Astrocyte of the spinal cord (primary cell): ENCODE data around the gene C2CD3.
"Not testable (repeated sequence)": the region's sequence is repeated elsewhere in the genome, so short reads cannot be mapped to it uniquely, and the experiment has no call there.

ENCODE experiments used
- DNase-seq: peaks from one replicate; pipeline ENCODE4 v3.0.0; 2011; ENCODE audit warnings: low read depth, low spot score
- H3K4me3 ChIP-seq: 2 replicates; pipeline ENCODE4 v1.5.1; 2011; ENCODE audit warnings: low read depth, mild to moderate bottlenecking, low read length, moderate library complexity
- CTCF ChIP-seq: IDR thresholded peaks from 2 replicates; pipeline ENCODE4 v1.5.1; 2012; ENCODE audit warnings: low read depth, mild to moderate bottlenecking, low read length, inconsistent platforms
- in situ Hi-C: cut with HindIII; loops from 2 replicates; pipeline ENCODE4 v1.10.0; 2017; ENCODE audit warnings: low sequenced_read_pairs

C2CD3 gene

GRCh38 chr11:73988227-73988626 lies 182.6 kb downstream of the C2CD3 start:
- no peak for DNase-seq
- TF ChIP-seq CTCF = no peak
- H3K4me3 ChIP-seq = no peak overlapping the region
- in situ Hi-C loops = no loop called here

- in situ Hi-C loops, DNase-seq, H3K4me3 ChIP-seq: not testable (repeated sequence)
These were observed 185.1 kb downstream of the C2CD3 start for GRCh38 chr11:73985661-73986060.

GRCh38 chr11:73983741-73984538 lies 186.9 kb downstream of the C2CD3 start:
- in situ Hi-C loops = no loop called here
- DNase-seq = no peak
- TF ChIP-seq CTCF = no peak
- H3K4me3 ChIP-seq = peak overlapping the region; percentile 65

- TF ChIP-seq CTCF = no peak
- DNase-seq = peak; percentile 91
- in situ Hi-C loops = no loop called here
- peak overlapping the region; percentile 65 for H3K4me3 ChIP-seq
These were observed 187.6 kb downstream of the C2CD3 start for GRCh38 chr11:73982990-73983740.

GRCh38 chr11:73982595-73982989 lies 188.2 kb downstream of the C2CD3 start, which contains the start of gene UCP2:
TSS of gene UCP2 (minus strand) at chr11:73982843. CDS start at chr11:73978378, 4,465 bp downstream.
- H3K4me3 ChIP-seq = peak within 1 kb of the TSS; percentile 65
- in situ Hi-C loops = no loop called here
- TF ChIP-seq CTCF = no peak
- no peak for DNase-seq

GRCh38 chr11:73981051-73981805 lies 189.6 kb downstream of the C2CD3 start:
- DNase-seq = no peak
- TF ChIP-seq CTCF = no peak
- in situ Hi-C loops = no loop called here
- peak overlapping the region; percentile 65 for H3K4me3 ChIP-seq
